ENCODE results near the gene ELMO1.

DNA sequence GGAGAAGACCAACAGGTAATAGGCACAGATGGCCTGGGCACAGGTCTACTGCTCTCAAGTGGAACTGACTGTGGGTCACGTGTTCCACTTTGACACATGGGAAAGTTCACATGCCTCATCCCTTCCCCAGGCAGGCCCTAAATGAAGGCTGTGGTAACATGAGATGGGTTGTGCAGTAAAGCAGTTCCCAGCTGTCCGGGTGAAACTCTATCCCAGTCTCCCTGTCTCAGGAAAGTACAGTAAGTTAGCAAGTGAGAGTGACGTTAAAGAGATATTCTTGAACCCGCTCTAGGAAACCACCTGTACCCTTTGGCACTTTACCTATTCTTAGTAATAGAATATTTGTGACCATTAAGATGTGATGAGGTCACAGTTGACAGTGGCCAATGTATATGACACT, 380.6 kb downstream of the ELMO1 start:
- TF ChIP-seq POLR2AphosphoS5 (IDR thresholded peaks at IDR 0.05; ENCODE audit: low read depth, low read length) (no peak), POLR2A (IDR thresholded peaks at IDR 0.05; ENCODE audit: low read depth, low read length) (no peak)

Data from GM12892 (cell line).